HUES6 (cell line): ENCODE results near the gene PRRG3.

ENCODE experiments used
- H3K27ac ChIP-seq: 2 replicates; pipeline ENCODE4 v1.7.0; 2013; ENCODE audit warnings: low read depth, mild to moderate bottlenecking, low read length, inconsistent platforms
- H3K27me3 ChIP-seq: 2 replicates; pipeline ENCODE4 v1.6.1; 2013; ENCODE audit warnings: low read length; ENCODE audit not compliant: control insufficient read depth, insufficient read depth
- H3K36me3 ChIP-seq: 2 replicates; pipeline ENCODE4 v1.6.1; 2013; ENCODE audit warnings: low read length; ENCODE audit not compliant: control insufficient read depth, insufficient read depth
- H3K4me1 ChIP-seq: 2 replicates; pipeline ENCODE4 v1.6.1; 2013; ENCODE audit warnings: low read length; ENCODE audit not compliant: control insufficient read depth, insufficient read depth
- H3K4me3 ChIP-seq: 2 replicates; pipeline ENCODE4 v1.5.1; 2013; ENCODE audit warnings: low read depth, low read length
- H3K9ac ChIP-seq: one replicate; pipeline ENCODE4 v1.6.1; 2013; ENCODE audit warnings: mild to moderate bottlenecking, low read length
- H3K9me3 ChIP-seq: 2 replicates; pipeline ENCODE4 v1.6.1; 2013; ENCODE audit warnings: low read depth, low read length; ENCODE audit not compliant: control insufficient read depth, insufficient read depth

The PRRG3 gene

GRCh38 chrX:151704041-151704663 is 8.9 kb downstream of the PRRG3 start:
- H3K36me3 ChIP-seq: no peaks in the 10 kb centered on the region
- H3K4me3 ChIP-seq: no peak overlapping the region
- no peaks in the 10 kb centered on the region for H3K4me1 ChIP-seq
- no peak overlapping the region for H3K9ac ChIP-seq
- no peak overlapping the region for H3K27ac ChIP-seq
- peaks cover 9% of the 10 kb centered on the region; the same call in 1 of the 2 replicates for H3K9me3 ChIP-seq
- peaks cover 2% of the 10 kb centered on the region; the same call in 1 of the 2 replicates for H3K27me3 ChIP-seq

GRCh38 chrX:151708821-151709220 is 13.6 kb downstream of the PRRG3 start:
- Histone ChIP-seq H3K4me3 (no peak overlapping the region), H3K4me1 (peaks cover 13% of the 10 kb centered on the region; the same call in 1 of the 2 replicates), H3K27ac (no peak overlapping the region), H3K27me3 (peaks cover 8% of the 10 kb centered on the region; the same call in 1 of the 2 replicates), H3K36me3 (no peaks in the 10 kb centered on the region), H3K9me3 (peaks cover 7% of the 10 kb centered on the region; the same call in 1 of the 2 replicates), H3K9ac (no peak overlapping the region)

- H3K27ac ChIP-seq: no peak overlapping the region
- no peak overlapping the region for H3K4me3 ChIP-seq
- peaks cover 7% of the 10 kb centered on the region; the same call in 1 of the 2 replicates for H3K9me3 ChIP-seq
- H3K36me3 ChIP-seq: no peaks in the 10 kb centered on the region
- peaks cover 8% of the 10 kb centered on the region; the same call in 1 of the 2 replicates for H3K27me3 ChIP-seq
- peaks cover 16% of the 10 kb centered on the region; the same call in 1 of the 2 replicates for H3K4me1 ChIP-seq
- no peak overlapping the region for H3K9ac ChIP-seq
These were observed 15.2 kb downstream of the PRRG3 start for GRCh38 chrX:151710457-151710856.

- Histone ChIP-seq H3K9me3 (peaks cover 7% of the 10 kb centered on the region; the same call in 1 of the 2 replicates), H3K27ac (no peak overlapping the region), H3K9ac (no peak overlapping the region), H3K4me3 (no peak overlapping the region), H3K4me1 (peaks cover 16% of the 10 kb centered on the region; the same call in 1 of the 2 replicates), H3K27me3 (peaks cover 8% of the 10 kb centered on the region; the same call in 1 of the 2 replicates), H3K36me3 (no peaks in the 10 kb centered on the region)
These were observed 15.9 kb downstream of the PRRG3 start for GRCh38 chrX:151711154-151711553.

- Histone ChIP-seq H3K9me3 (peaks cover 7% of the 10 kb centered on the region; the same call in 1 of the 2 replicates), H3K4me1 (peaks cover 16% of the 10 kb centered on the region; the same call in 1 of the 2 replicates), H3K9ac (no peak overlapping the region), H3K4me3 (no peak overlapping the region), H3K27ac (no peak overlapping the region), H3K36me3 (no peaks in the 10 kb centered on the region), H3K27me3 (peaks cover 8% of the 10 kb centered on the region; the same call in 1 of the 2 replicates)
These were observed 16.5 kb downstream of the PRRG3 start for GRCh38 chrX:151711787-151712186.

- Histone ChIP-seq H3K36me3 (no peaks in the 10 kb centered on the region), H3K27ac (no peak overlapping the region), H3K4me1 (peaks cover 16% of the 10 kb centered on the region; the same call in 1 of the 2 replicates), H3K9me3 (peaks cover 7% of the 10 kb centered on the region; the same call in 1 of the 2 replicates), H3K9ac (no peak overlapping the region), H3K4me3 (no peak overlapping the region), H3K27me3 (peaks cover 8% of the 10 kb centered on the region; the same call in 1 of the 2 replicates)
These were observed 17.0 kb downstream of the PRRG3 start for GRCh38 chrX:151712253-151712652.

GRCh38 chrX:151713849-151714248 is 18.6 kb downstream of the PRRG3 start:
- no peak overlapping the region for H3K4me3 ChIP-seq
- H3K27ac ChIP-seq: no peak overlapping the region
- no peak overlapping the region for H3K9ac ChIP-seq
- H3K36me3 ChIP-seq: no peaks in the 10 kb centered on the region
- H3K9me3 ChIP-seq: peaks cover 7% of the 10 kb centered on the region; the same call in 1 of the 2 replicates
- H3K4me1 ChIP-seq: peaks cover 16% of the 10 kb centered on the region; the same call in 1 of the 2 replicates
- H3K27me3 ChIP-seq: peaks cover 8% of the 10 kb centered on the region; the same call in 1 of the 2 replicates

- Histone ChIP-seq H3K4me1 (peaks cover 16% of the 10 kb centered on the region; the same call in 1 of the 2 replicates), H3K9ac (no peak overlapping the region), H3K9me3 (peaks cover 7% of the 10 kb centered on the region; the same call in 1 of the 2 replicates), H3K27ac (no peak overlapping the region), H3K36me3 (no peaks in the 10 kb centered on the region), H3K4me3 (no peak overlapping the region), H3K27me3 (peaks cover 6% of the 10 kb centered on the region; the same call in 1 of the 2 replicates)
These were observed 19.1 kb downstream of the PRRG3 start for GRCh38 chrX:151714362-151714761.

GRCh38 chrX:151715752-151716151 is 20.5 kb downstream of the PRRG3 start, which contains the start of gene FATE1:
Gene FATE1, plus strand, starts transcription at chrX:151716035. Its CDS starts 85 bp downstream, at chrX:151716120.
- Histone ChIP-seq H3K27me3 (peaks cover 1% of the 10 kb centered on the region; the same call in 1 of the 2 replicates), H3K9ac (no peak within 1 kb of the TSS), H3K36me3 (no peaks in the 10 kb centered on the region), H3K27ac (no peak within 1 kb of the TSS), H3K4me1 (peaks cover 16% of the 10 kb centered on the region; the same call in 1 of the 2 replicates), H3K9me3 (peaks cover 4% of the 10 kb centered on the region; the same call in 1 of the 2 replicates), H3K4me3 (no peak within 1 kb of the TSS)

GRCh38 chrX:151722241-151722846 is 27.1 kb downstream of the PRRG3 start:
- Histone ChIP-seq H3K36me3 (no peaks in the 10 kb centered on the region), H3K27me3 (peaks cover 13% of the 10 kb centered on the region), H3K9ac (no peak overlapping the region), H3K9me3 (peaks cover 8% of the 10 kb centered on the region; the same call in 1 of the 2 replicates), H3K27ac (no peak overlapping the region), H3K4me1 (peaks cover 13% of the 10 kb centered on the region), H3K4me3 (no peak overlapping the region)
